GM21723 (cell line): Measurements from ENCODE around the gene PPP1R9A.
"Not testable (repeated sequence)": the region's sequence is repeated elsewhere in the genome, so short reads cannot be mapped to it uniquely, and the experiment has no call there.

ENCODE experiments used
- ATAC-seq: cut with Tn5 transposase; IDR thresholded peaks from one replicate; pipeline ENCODE4 v1.9.1; 2021; ENCODE audit warnings: mild to moderate bottlenecking, moderate library complexity; ENCODE audit not compliant: unreplicated experiment

PPP1R9A gene

GRCh38 chr7:94972296-94972695, 64.9 kb downstream of the PPP1R9A start:
- ATAC-seq, result no peak

- ATAC-seq, result no peak
Observed at GRCh38 chr7:94973844-94974243, 66.5 kb downstream of the PPP1R9A start.

- no peak for ATAC-seq
Observed at GRCh38 chr7:94974423-94974822, 67.0 kb downstream of the PPP1R9A start.

- no peak for ATAC-seq
Observed at GRCh38 chr7:94975336-94975735, 67.9 kb downstream of the PPP1R9A start.

- no peak for ATAC-seq
Observed at GRCh38 chr7:94980418-94981142, 73.2 kb downstream of the PPP1R9A start.

- no peak for ATAC-seq
Observed at GRCh38 chr7:94995921-94996320, 88.5 kb downstream of the PPP1R9A start.

GRCh38 chr7:94996369-94996768, 89.0 kb downstream of the PPP1R9A start:
- ATAC-seq, result no peak

- ATAC-seq, result no peak
Observed at GRCh38 chr7:94997547-94997946, 90.2 kb downstream of the PPP1R9A start.

GRCh38 chr7:94998266-94999068, 91.1 kb downstream of the PPP1R9A start:
- no peak for ATAC-seq

- no peak for ATAC-seq
Observed at GRCh38 chr7:94999069-94999351, 91.6 kb downstream of the PPP1R9A start.

GRCh38 chr7:94999601-95000000, 92.2 kb downstream of the PPP1R9A start:
- ATAC-seq, result not testable (repeated sequence)

- no peak for ATAC-seq
Observed at GRCh38 chr7:95001258-95001657, 93.9 kb downstream of the PPP1R9A start.

GRCh38 chr7:95001815-95002561, 94.6 kb downstream of the PPP1R9A start:
- ATAC-seq, result no peak

GRCh38 chr7:95002775-95003174, 95.4 kb downstream of the PPP1R9A start:
- ATAC-seq, result no peak

- ATAC-seq, result no peak
Observed at GRCh38 chr7:95004618-95005247, 97.3 kb downstream of the PPP1R9A start.

- no peak for ATAC-seq
Observed at GRCh38 chr7:95006010-95006409, 98.6 kb downstream of the PPP1R9A start.

- ATAC-seq, result not testable (repeated sequence)
Observed at GRCh38 chr7:95008773-95009172, 101.4 kb downstream of the PPP1R9A start.

GRCh38 chr7:95011146-95011928, 103.9 kb downstream of the PPP1R9A start:
- ATAC-seq, result no peak

GRCh38 chr7:95011995-95012394, 104.6 kb downstream of the PPP1R9A start:
- ATAC-seq, result no peak

- ATAC-seq, result no peak
Observed at GRCh38 chr7:95018021-95018420, 110.6 kb downstream of the PPP1R9A start.

GRCh38 chr7:95026018-95026417, 118.6 kb downstream of the PPP1R9A start:
- ATAC-seq, result no peak
